Endometrial microvascular endothelial cells (primary cell): ENCODE data around the gene IZUMO1. TPM values are rescaled to one million over a fixed set of nuclear protein-coding genes. Genes with fewer than 3 reads are reported as not detected.

Experiments used
- in situ Hi-C: cut with HindIII; loops from 2 replicates; pipeline ENCODE4 v1.10.0; 2017; ENCODE audit warnings: low sequenced_read_pairs, low pct_unique_long_range_greater_than_20kb; ENCODE audit errors: inconsistent ontology term
- total RNA-seq: library from RNA; depleted of rRNA; stranded (reverse); fragments of >200 nt; gene quantifications from one replicate; pipeline ENCODE4 v1.2.3, GENCODE V29; 2015; ENCODE audit errors: inconsistent ontology term

The IZUMO1 gene
- total RNA-seq, 1 donor from 2014 or later, result 0.84 TPM

- in situ Hi-C loops, result no loop called here
Measured at GRCh38 chr19:48740164-48740972, 6.3 kb downstream of the IZUMO1 start, which contains the start of gene RASIP1. Gene RASIP1, minus strand, starts transcription at chr19:48740610. Its CDS starts 328 bp downstream, at chr19:48740282.

GRCh38 chr19:48739404-48740163 is 7.1 kb downstream of the IZUMO1 start:
- in situ Hi-C loops, result no loop called here

GRCh38 chr19:48738557-48739403 is 7.9 kb downstream of the IZUMO1 start:
- in situ Hi-C loops, result no loop called here

GRCh38 chr19:48737360-48737998 is 9.2 kb downstream of the IZUMO1 start:
- in situ Hi-C loops, result no loop called here

GRCh38 chr19:48735031-48735615 is 11.6 kb downstream of the IZUMO1 start:
- in situ Hi-C loops, result no loop called here

GRCh38 chr19:48734625-48735024 is 12.1 kb downstream of the IZUMO1 start:
- in situ Hi-C loops, result no loop called here

GRCh38 chr19:48731452-48731851 is 15.3 kb downstream of the IZUMO1 start:
- in situ Hi-C loops, result no loop called here

GRCh38 chr19:48728911-48729664 is 17.6 kb downstream of the IZUMO1 start:
- in situ Hi-C loops, result no loop called here

- in situ Hi-C loops, result no loop called here
Measured at GRCh38 chr19:48726556-48726955, 20.2 kb downstream of the IZUMO1 start.

GRCh38 chr19:48724796-48725753 is 21.6 kb downstream of the IZUMO1 start:
- in situ Hi-C loops, result no loop called here

GRCh38 chr19:48722196-48722708 is 24.5 kb downstream of the IZUMO1 start:
- in situ Hi-C loops, result no loop called here

GRCh38 chr19:48720613-48721296 is 26.0 kb downstream of the IZUMO1 start:
- in situ Hi-C loops, result no loop called here

GRCh38 chr19:48720251-48720612 is 26.5 kb downstream of the IZUMO1 start:
- in situ Hi-C loops, result no loop called here

GRCh38 chr19:48719263-48720171 is 27.2 kb downstream of the IZUMO1 start, which contains the start of gene MAMSTR:
Gene MAMSTR, minus strand, starts transcription at chr19:48719725. Its CDS starts 694 bp downstream, at chr19:48719031.
- in situ Hi-C loops, result no loop called here

GRCh38 chr19:48718711-48719231 is 27.9 kb downstream of the IZUMO1 start:
- in situ Hi-C loops, result no loop called here
